Neural progenitor cell (in vitro differentiated cells): ENCODE results near the gene SGPP1. TPM values are rescaled to one million over a fixed set of nuclear protein-coding genes. Genes with fewer than 3 reads are reported as not detected.
"Not testable (repeated sequence)": the region's sequence is repeated elsewhere in the genome, so short reads cannot be mapped to it uniquely, and the experiment has no call there.

Source experiments
- DNase-seq: peaks from one replicate; pipeline ENCODE4 v3.0.0-alpha.2; 2016; ENCODE audit warnings: low spot score
- H2AFZ ChIP-seq: fragments of 200-600 bp; sonication (generic); replicated peaks from 2 replicates; pipeline ENCODE4 v1.6.1; 2016; ENCODE audit warnings: antibody characterized with exemption
- H3F3A ChIP-seq: fragments of 200-600 bp; sonication (generic); 2 replicates; pipeline ENCODE4 v1.6.1; 2016; ENCODE audit warnings: antibody characterized with exemption, low read depth
- H3K27ac ChIP-seq: fragments of 200-600 bp; sonication (generic); 2 replicates; pipeline ENCODE4 v1.5.1; 2016; ENCODE audit warnings: mild to moderate bottlenecking
- H3K27me3 ChIP-seq: fragments of 200-600 bp; sonication (generic); 2 replicates; pipeline ENCODE4 v1.6.1; 2016; ENCODE audit warnings: mild to moderate bottlenecking, moderate library complexity
- H3K36me3 ChIP-seq: fragments of 200-600 bp; sonication (generic); 2 replicates; pipeline ENCODE4 v1.5.1; 2016
- H3K4me1 ChIP-seq: fragments of 200-600 bp; sonication (generic); 2 replicates; pipeline ENCODE4 v1.6.1; 2016; ENCODE audit warnings: mixed run types
- H3K4me2 ChIP-seq: fragments of 200-600 bp; sonication (generic); 2 replicates; pipeline ENCODE4 v1.6.1; 2016
- H3K4me3 ChIP-seq: fragments of 200-600 bp; sonication (generic); 2 replicates; pipeline ENCODE4 v1.5.1; 2016
- H3K79me2 ChIP-seq: fragments of 200-600 bp; sonication (generic); 2 replicates; pipeline ENCODE4 v1.6.1; 2016; ENCODE audit warnings: low read depth
- H3K9ac ChIP-seq: fragments of 200-600 bp; sonication (generic); 2 replicates; pipeline ENCODE4 v1.6.1; 2016
- H3K9me3 ChIP-seq: fragments of 200-600 bp; sonication (generic); 2 replicates; pipeline ENCODE4 v1.5.1; 2016; ENCODE audit warnings: low read depth
- H4K20me1 ChIP-seq: fragments of 200-600 bp; sonication (generic); 2 replicates; pipeline ENCODE4 v1.6.1; 2016; ENCODE audit warnings: low read depth
- H3K27ac Mint-ChIP-seq: 3 replicates; pipeline ENCODE4 v1.8.0; 2021; ENCODE audit warnings: mixed read lengths
- H3K27me3 Mint-ChIP-seq: 2 replicates; pipeline ENCODE4 v1.8.0; 2022; ENCODE audit warnings: low read depth, mild to moderate bottlenecking, inconsistent platforms, moderate library complexity, mixed read lengths; ENCODE audit not compliant: insufficient read depth
- H3K36me3 Mint-ChIP-seq: 3 replicates; pipeline ENCODE4 v1.8.0; 2021; ENCODE audit warnings: mixed read lengths
- H3K4me1 Mint-ChIP-seq: 3 replicates; pipeline ENCODE4 v1.8.0; 2021; ENCODE audit warnings: mixed read lengths
- H3K4me3 Mint-ChIP-seq: 3 replicates; pipeline ENCODE4 v1.8.0; 2021; ENCODE audit warnings: mild to moderate bottlenecking, moderate library complexity, mixed read lengths
- H3K9me3 Mint-ChIP-seq: 3 replicates; pipeline ENCODE4 v1.8.0; 2020; ENCODE audit warnings: mixed read lengths
- CTCF ChIP-seq: fragments of 200-600 bp; sonication (generic); IDR thresholded peaks from 2 replicates; pipeline ENCODE4 v1.5.1; 2017; ENCODE audit warnings: antibody characterized with exemption, mild to moderate bottlenecking
- EZH2 ChIP-seq: fragments of 200-600 bp; sonication (generic); IDR thresholded peaks from 2 replicates; pipeline ENCODE4 v1.6.1; 2017; ENCODE audit warnings: antibody characterized with exemption, mild to moderate bottlenecking, moderate library complexity
- EZH2phosphoT487 ChIP-seq: fragments of 200-600 bp; sonication (generic); IDR thresholded peaks from 2 replicates; pipeline ENCODE4 v1.6.1; 2017; ENCODE audit warnings: antibody characterized with exemption
- total RNA-seq: library from RNA; depleted of rRNA; stranded (reverse); fragments of >200 nt; gene quantifications from 2 replicates; pipeline ENCODE4 v1.2.3, GENCODE V29; 2015; ENCODE audit warnings: low replicate concordance

Gene SGPP1
- total RNA-seq, 1 donor from 2014 or later = 9.2 TPM

GRCh38 chr14:63759456-63759855 is 31.6 kb upstream of the SGPP1 start:
- Histone ChIP-seq H3K4me2 (no peak overlapping the region), H3K9me3 (no peaks in the 10 kb centered on the region), H3F3A (no peaks in the 10 kb centered on the region), H3K27me3 (no peaks in the 10 kb centered on the region), H3K4me1 (no peaks in the 10 kb centered on the region), H2AFZ (no peak overlapping the region), H3K4me3 (no peak overlapping the region), H3K79me2 (no peaks in the 10 kb centered on the region), H3K36me3 (no peaks in the 10 kb centered on the region), H4K20me1 (no peaks in the 10 kb centered on the region), H3K27ac (no peak overlapping the region), H3K9ac (no peak overlapping the region)
- TF ChIP-seq EZH2phosphoT487 (no peak), CTCF (no peak), EZH2 (no peak)
- Mint-ChIP-seq H3K27ac (no peak overlapping the region), H3K36me3 (no peaks in the 10 kb centered on the region), H3K4me1 (no peaks in the 10 kb centered on the region), H3K9me3 (no peaks in the 10 kb centered on the region), H3K27me3 (no peaks in the 10 kb centered on the region), H3K4me3 (no peak overlapping the region)
- DNase-seq = no peak

- Histone ChIP-seq H3K9ac (no peak overlapping the region), H3K4me1 (no peaks in the 10 kb centered on the region), H3F3A (no peaks in the 10 kb centered on the region), H3K27ac (no peak overlapping the region), H3K27me3 (no peaks in the 10 kb centered on the region), H3K9me3 (no peaks in the 10 kb centered on the region), H2AFZ (no peak overlapping the region), H3K4me2 (no peak overlapping the region), H3K79me2 (no peaks in the 10 kb centered on the region), H3K36me3 (no peaks in the 10 kb centered on the region), H4K20me1 (no peaks in the 10 kb centered on the region), H3K4me3 (no peak overlapping the region)
- DNase-seq = no peak
- Mint-ChIP-seq H3K4me3 (no peak overlapping the region), H3K27me3 (no peaks in the 10 kb centered on the region), H3K36me3 (no peaks in the 10 kb centered on the region), H3K4me1 (no peaks in the 10 kb centered on the region), H3K27ac (no peak overlapping the region), H3K9me3 (no peaks in the 10 kb centered on the region)
- TF ChIP-seq EZH2phosphoT487 = no peak
- no peak for TF ChIP-seq CTCF
- no peak for TF ChIP-seq EZH2
Observed at GRCh38 chr14:63757211-63757610, 29.3 kb upstream of the SGPP1 start.

- no peak for TF ChIP-seq CTCF
- TF ChIP-seq EZH2phosphoT487 = no peak
- no peak for TF ChIP-seq EZH2
- H3K4me3 Mint-ChIP-seq = no peak overlapping the region
- DNase-seq = no peak
Observed at GRCh38 chr14:63752449-63753169, 24.7 kb upstream of the SGPP1 start.

GRCh38 chr14:63751076-63751475 is 23.2 kb upstream of the SGPP1 start:
- not testable (repeated sequence) for H3K9ac ChIP-seq, H3K4me2 ChIP-seq, H3K36me3 Mint-ChIP-seq, H3K4me1 ChIP-seq, H4K20me1 ChIP-seq, H3K27ac Mint-ChIP-seq, H3K27me3 Mint-ChIP-seq, H3K4me3 Mint-ChIP-seq, H3F3A ChIP-seq, H3K27me3 ChIP-seq, H3K4me3 ChIP-seq, DNase-seq, H3K36me3 ChIP-seq, H3K9me3 Mint-ChIP-seq, H3K4me1 Mint-ChIP-seq, H3K79me2 ChIP-seq, H3K27ac ChIP-seq, H2AFZ ChIP-seq, H3K9me3 ChIP-seq

More at GRCh38 chr14:63752449-63753169, 24.7 kb upstream of the SGPP1 start:
- Histone ChIP-seq H3K36me3 (no peaks in the 10 kb centered on the region), H3F3A (no peaks in the 10 kb centered on the region), H3K79me2 (no peaks in the 10 kb centered on the region), H3K9me3 (no peaks in the 10 kb centered on the region), H3K4me2 (no peak overlapping the region), H3K27me3 (no peaks in the 10 kb centered on the region), H2AFZ (no peak overlapping the region), H3K4me3 (no peak overlapping the region), H3K27ac (no peak overlapping the region), H3K4me1 (no peaks in the 10 kb centered on the region), H4K20me1 (no peaks in the 10 kb centered on the region), H3K9ac (no peak overlapping the region)
- Mint-ChIP-seq H3K9me3 (no peaks in the 10 kb centered on the region), H3K27me3 (peaks cover 2% of the 10 kb centered on the region), H3K27ac (no peak overlapping the region), H3K4me1 (peaks cover 2% of the 10 kb centered on the region), H3K36me3 (no peaks in the 10 kb centered on the region)
